HepG2 (cell line): ENCODE measurements around the gene EEPD1. TPM values are rescaled to one million over a fixed set of nuclear protein-coding genes. Genes with fewer than 3 reads are reported as not detected.

Experiments used
- ARNTL ChIP-seq: sonication (generic); formaldehyde crosslinking; IDR thresholded peaks from 2 replicates; pipeline ENCODE4 v1.4.0; 2020; ENCODE audit warnings: mild to moderate bottlenecking, missing genetic modification reagents
- CHCHD3 ChIP-seq: sonication (generic); formaldehyde crosslinking; IDR thresholded peaks from 2 replicates; pipeline ENCODE4 v1.8.0; 2022; ENCODE audit warnings: mild to moderate bottlenecking, missing genetic modification reagents, moderate library complexity
- ETV6 ChIP-seq: sonication (generic); formaldehyde crosslinking; conservative IDR thresholded peaks from 2 replicates; pipeline ENCODE4 v1.4.0; 2020; ENCODE audit warnings: missing genetic modification reagents
- GATAD2A ChIP-seq: IDR thresholded peaks from 2 replicates; pipeline ENCODE4 v1.6.1; 2016
- IRF2 ChIP-seq: IDR thresholded peaks from 2 replicates; pipeline ENCODE4 v1.6.1; 2018; ENCODE audit warnings: missing genetic modification reagents, missing compliant biosample characterization
- NCOR1 ChIP-seq: fragments of 200-600 bp; sonication (generic); IDR thresholded peaks from 2 replicates; pipeline ENCODE4 v1.7.0; 2017; ENCODE audit warnings: antibody characterized with exemption, low read length, borderline replicate concordance
- SALL2 ChIP-seq: sonication (generic); formaldehyde crosslinking; IDR thresholded peaks from 2 replicates; pipeline ENCODE4 v1.8.1; 2023; ENCODE audit warnings: mild to moderate bottlenecking, missing genetic modification reagents, inconsistent platforms
- SOX6 ChIP-seq, 2 experiments: fragments of 450-650 bp in 1 of 2; sonication (generic) in 1 of 2; formaldehyde crosslinking in 1 of 2; IDR thresholded peaks; 2 replicates each; pipeline versions ENCODE4 v1.4.0 to v1.6.1; 2017 to 2020; ENCODE audit warnings: antibody characterized with exemption in 1 of 2, mild to moderate bottlenecking in 1 of 2, missing genetic modification reagents in 1 of 2
- TMF1 ChIP-seq: sonication (generic); formaldehyde crosslinking; IDR thresholded peaks from 2 replicates; pipeline ENCODE4 v1.8.1; 2022; ENCODE audit warnings: low read depth, missing genetic modification reagents
- U2AF1 ChIP-seq: fragments of 200-400 bp; formaldehyde crosslinking; optimal IDR thresholded peaks from 2 replicates; pipeline ENCODE3; 2017; ENCODE audit warnings: mild to moderate bottlenecking, low read depth, low read length
- ZFP36L1 ChIP-seq: sonication (generic); formaldehyde crosslinking; IDR thresholded peaks from 2 replicates; pipeline ENCODE4 v1.8.0; 2022; ENCODE audit warnings: mild to moderate bottlenecking, missing genetic modification reagents, moderate library complexity
- ZKSCAN8 ChIP-seq: IDR thresholded peaks from 2 replicates; pipeline ENCODE4 v1.6.1; 2016; ENCODE audit warnings: borderline replicate concordance, missing genetic modification reagents, missing compliant biosample characterization
- ZMYM2 ChIP-seq: sonication (generic); formaldehyde crosslinking; IDR thresholded peaks from 2 replicates; pipeline ENCODE4 v1.8.0; 2022; ENCODE audit warnings: mild to moderate bottlenecking, missing genetic modification reagents
- ZNF230 ChIP-seq: sonication (generic); formaldehyde crosslinking; IDR thresholded peaks from 2 replicates; pipeline ENCODE4 v1.4.0; 2020; ENCODE audit warnings: mild to moderate bottlenecking, missing genetic modification reagents
- ZNF749 ChIP-seq: sonication (generic); formaldehyde crosslinking; IDR thresholded peaks from 2 replicates; pipeline ENCODE4 v1.8.0; 2022; ENCODE audit warnings: mild to moderate bottlenecking, missing genetic modification reagents, moderate library complexity, borderline replicate concordance
- ZNF816 ChIP-seq: sonication (generic); formaldehyde crosslinking; IDR thresholded peaks from 2 replicates; pipeline ENCODE4 v1.8.0; 2022; ENCODE audit warnings: missing genetic modification reagents, mild to moderate bottlenecking, borderline replicate concordance
- ZNF83 ChIP-seq: sonication (generic); formaldehyde crosslinking; IDR thresholded peaks from 2 replicates; pipeline ENCODE4 v1.4.0; 2020; ENCODE audit warnings: missing genetic modification reagents, mild to moderate bottlenecking, borderline replicate concordance
- ZNF841 ChIP-seq: sonication (generic); formaldehyde crosslinking; IDR thresholded peaks from 2 replicates; pipeline ENCODE4 v1.8.1; 2023; ENCODE audit warnings: missing genetic modification reagents, borderline replicate concordance
- ZSCAN20 ChIP-seq: sonication (generic); formaldehyde crosslinking; IDR thresholded peaks from 2 replicates; pipeline ENCODE4 v1.4.0; 2020; ENCODE audit warnings: missing genetic modification reagents, mild to moderate bottlenecking, borderline replicate concordance
- polyA plus RNA-seq, 8 experiments: library from polyadenylated mRNA; depleted of rRNA in 3 of 8; stranded (reverse) in 7 of 8; unstranded in 1 of 8; fragments of >200 nt; fragmentation: Illumina TruSeq in 4 of 8; extraction: Trizol in 4 of 8; gene quantifications; 2 replicates each; pipeline versions ENCODE4 v1.2.1 to v1.2.3, GENCODE V29; 2011 to 2016; ENCODE audit warnings: low read depth in 4 of 8, missing spikeins in 1 of 8, mixed read lengths in 1 of 8; ENCODE audit not compliant: insufficient read depth in 1 of 8
- total RNA-seq, 5 experiments: library from RNA; depleted of rRNA; stranded (reverse); fragments of >200 nt; fragmentation: Illumina TruSeq; extraction: Trizol; gene quantifications; 2 replicates each; pipeline ENCODE4 v1.2.3, GENCODE V29; 2016; ENCODE audit warnings: low read depth in 1 of 5
- TF ChIP-seq, protein P1 (sequence below): sonication (generic); formaldehyde crosslinking; IDR thresholded peaks from 2 replicates; pipeline ENCODE4 v1.4.0; 2020; ENCODE audit warnings: missing genetic modification reagents
- TF ChIP-seq, protein P2 (sequence below): IDR thresholded peaks from 2 replicates; pipeline ENCODE4 v1.6.1; 2016
- TF ChIP-seq, protein P3 (sequence below): sonication (generic); formaldehyde crosslinking; IDR thresholded peaks from 2 replicates; pipeline ENCODE4 v1.5.0; 2020; ENCODE audit warnings: mild to moderate bottlenecking, missing genetic modification reagents, moderate library complexity
- TF ChIP-seq, protein P4 (sequence below): sonication (generic); formaldehyde crosslinking; IDR thresholded peaks from 2 replicates; pipeline ENCODE4 v1.5.0; 2020; ENCODE audit warnings: missing genetic modification reagents, mild to moderate bottlenecking, borderline replicate concordance

EEPD1 gene
- total and polyA plus RNA-seq, 2 of the 13 experiments (the other 11 are each of a cell fraction or from before 2014, with no cell fraction given) = 10.1 to 16.4 TPM

DNA sequence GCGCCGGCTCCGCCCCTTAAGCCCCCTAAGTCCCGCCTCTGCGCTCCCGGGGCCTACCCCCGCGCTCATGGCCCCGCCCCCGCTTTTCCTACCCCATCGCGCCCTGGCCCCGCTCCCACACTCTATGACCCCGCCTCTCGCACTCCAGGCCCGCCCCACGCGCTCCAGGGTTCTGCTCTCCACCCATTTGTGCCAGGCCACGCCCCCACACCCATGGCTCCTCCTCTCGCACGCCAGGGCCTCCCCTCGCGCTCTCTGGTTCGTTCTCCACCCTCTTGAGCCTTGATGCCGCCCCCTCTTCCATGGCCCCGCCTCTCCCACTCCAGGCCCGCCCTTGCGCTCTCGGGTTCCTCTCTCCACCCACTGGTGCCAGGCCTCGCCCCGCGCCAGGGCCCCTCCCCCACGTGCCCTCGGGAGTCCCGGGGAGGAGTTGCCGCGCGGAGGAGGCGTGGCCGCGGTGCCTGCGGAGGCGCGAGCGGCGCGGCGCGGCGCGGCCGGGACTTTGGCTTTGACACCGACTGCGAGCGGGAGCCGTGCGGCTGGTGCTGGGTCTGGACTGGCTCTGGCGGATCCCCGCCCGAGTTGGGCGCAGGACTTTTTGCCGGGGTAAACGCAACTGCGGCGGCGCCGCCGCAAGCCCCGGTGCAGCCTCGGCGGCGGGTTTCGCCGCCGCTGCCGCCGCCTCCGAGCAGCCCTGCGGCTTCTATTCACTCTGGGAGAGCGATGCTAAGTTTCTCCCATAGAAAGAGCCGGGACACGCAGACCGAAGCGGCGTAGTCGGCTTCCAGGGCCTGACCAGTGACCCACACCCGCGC is at the start of gene EEPD1 (continued):
- TF ChIP-seq, protein P1, sequence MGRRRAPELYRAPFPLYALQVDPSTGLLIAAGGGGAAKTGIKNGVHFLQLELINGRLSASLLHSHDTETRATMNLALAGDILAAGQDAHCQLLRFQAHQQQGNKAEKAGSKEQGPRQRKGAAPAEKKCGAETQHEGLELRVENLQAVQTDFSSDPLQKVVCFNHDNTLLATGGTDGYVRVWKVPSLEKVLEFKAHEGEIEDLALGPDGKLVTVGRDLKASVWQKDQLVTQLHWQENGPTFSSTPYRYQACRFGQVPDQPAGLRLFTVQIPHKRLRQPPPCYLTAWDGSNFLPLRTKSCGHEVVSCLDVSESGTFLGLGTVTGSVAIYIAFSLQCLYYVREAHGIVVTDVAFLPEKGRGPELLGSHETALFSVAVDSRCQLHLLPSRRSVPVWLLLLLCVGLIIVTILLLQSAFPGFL (CRISPR knock-in tag) = no peak
- TF ChIP-seq ZNF841 (CRISPR knock-in tag) (no peak), GATAD2A (CRISPR knock-in tag) (no peak; the same call in 1 of the 2 replicates), ZNF816 (CRISPR knock-in tag) (peak; percentile 67; the same call in 1 of the 2 replicates), SOX6 (IDR thresholded peaks at IDR 0.05) (no peak), SOX6 (CRISPR knock-in tag; IDR thresholded peaks at IDR 0.05) (peak; percentile 75), ZFP36L1 (peak; percentile 80), U2AF1 (no peak), TMF1 (CRISPR knock-in tag) (no peak), ZNF230 (CRISPR knock-in tag) (no peak; the same call in 1 of the 2 replicates), ZNF749 (CRISPR knock-in tag) (0 out of 2 replicates have a peak, but pooled peaks have one; percentile 71), NCOR1 (no peak; the same call in 1 of the 2 replicates), ETV6 (CRISPR knock-in tag) (no peak), CHCHD3 (CRISPR knock-in tag) (no peak), ZKSCAN8 (no peak), ZSCAN20 (0 out of 2 replicates have a peak, but pooled peaks have one; percentile 8), SALL2 (CRISPR knock-in tag) (peak; percentile 80; the same call in 1 of the 2 replicates), ZNF83 (CRISPR knock-in tag) (no peak), ARNTL (peak; percentile 84), ZMYM2 (CRISPR knock-in tag) (no peak), IRF2 (CRISPR knock-in tag) (peak; percentile 30; the same call in 1 of the 2 replicates)
- TF ChIP-seq, protein P2, sequence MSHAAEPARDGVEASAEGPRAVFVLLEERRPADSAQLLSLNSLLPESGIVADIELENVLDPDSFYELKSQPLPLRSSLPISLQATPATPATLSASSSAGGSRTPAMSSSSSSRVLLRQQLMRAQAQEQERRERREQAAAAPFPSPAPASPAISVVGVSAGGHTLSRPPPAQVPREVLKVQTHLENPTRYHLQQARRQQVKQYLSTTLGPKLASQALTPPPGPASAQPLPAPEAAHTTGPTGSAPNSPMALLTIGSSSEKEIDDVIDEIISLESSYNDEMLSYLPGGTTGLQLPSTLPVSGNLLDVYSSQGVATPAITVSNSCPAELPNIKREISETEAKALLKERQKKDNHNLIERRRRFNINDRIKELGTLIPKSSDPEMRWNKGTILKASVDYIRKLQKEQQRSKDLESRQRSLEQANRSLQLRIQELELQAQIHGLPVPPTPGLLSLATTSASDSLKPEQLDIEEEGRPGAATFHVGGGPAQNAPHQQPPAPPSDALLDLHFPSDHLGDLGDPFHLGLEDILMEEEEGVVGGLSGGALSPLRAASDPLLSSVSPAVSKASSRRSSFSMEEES (CRISPR knock-in tag) = no peak
- TF ChIP-seq, protein P3, sequence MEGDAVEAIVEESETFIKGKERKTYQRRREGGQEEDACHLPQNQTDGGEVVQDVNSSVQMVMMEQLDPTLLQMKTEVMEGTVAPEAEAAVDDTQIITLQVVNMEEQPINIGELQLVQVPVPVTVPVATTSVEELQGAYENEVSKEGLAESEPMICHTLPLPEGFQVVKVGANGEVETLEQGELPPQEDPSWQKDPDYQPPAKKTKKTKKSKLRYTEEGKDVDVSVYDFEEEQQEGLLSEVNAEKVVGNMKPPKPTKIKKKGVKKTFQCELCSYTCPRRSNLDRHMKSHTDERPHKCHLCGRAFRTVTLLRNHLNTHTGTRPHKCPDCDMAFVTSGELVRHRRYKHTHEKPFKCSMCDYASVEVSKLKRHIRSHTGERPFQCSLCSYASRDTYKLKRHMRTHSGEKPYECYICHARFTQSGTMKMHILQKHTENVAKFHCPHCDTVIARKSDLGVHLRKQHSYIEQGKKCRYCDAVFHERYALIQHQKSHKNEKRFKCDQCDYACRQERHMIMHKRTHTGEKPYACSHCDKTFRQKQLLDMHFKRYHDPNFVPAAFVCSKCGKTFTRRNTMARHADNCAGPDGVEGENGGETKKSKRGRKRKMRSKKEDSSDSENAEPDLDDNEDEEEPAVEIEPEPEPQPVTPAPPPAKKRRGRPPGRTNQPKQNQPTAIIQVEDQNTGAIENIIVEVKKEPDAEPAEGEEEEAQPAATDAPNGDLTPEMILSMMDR = no peak
- TF ChIP-seq, protein P4, sequence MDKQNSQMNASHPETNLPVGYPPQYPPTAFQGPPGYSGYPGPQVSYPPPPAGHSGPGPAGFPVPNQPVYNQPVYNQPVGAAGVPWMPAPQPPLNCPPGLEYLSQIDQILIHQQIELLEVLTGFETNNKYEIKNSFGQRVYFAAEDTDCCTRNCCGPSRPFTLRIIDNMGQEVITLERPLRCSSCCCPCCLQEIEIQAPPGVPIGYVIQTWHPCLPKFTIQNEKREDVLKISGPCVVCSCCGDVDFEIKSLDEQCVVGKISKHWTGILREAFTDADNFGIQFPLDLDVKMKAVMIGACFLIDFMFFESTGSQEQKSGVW (CRISPR knock-in tag) = no peak
